GDM1 (cell line): ENCODE data around the gene ANKRD27.
"Not testable (repeated sequence)": the region's sequence is repeated elsewhere in the genome, so short reads cannot be mapped to it uniquely, and the experiment has no call there.

Experiments
- DNase-seq: peaks from one replicate; lab custom pipeline; 2025; lab: John Stamatoyannopoulos, UW

ANKRD27 gene

GRCh38 chr19:32674931-32675719 is at the start of gene ANKRD27:
Gene ANKRD27 (minus strand): TSS chr19:32675180. CDS start chr19:32659015, 16,165 bp downstream.
- DNase-seq, result peak; percentile 97

DNA sequence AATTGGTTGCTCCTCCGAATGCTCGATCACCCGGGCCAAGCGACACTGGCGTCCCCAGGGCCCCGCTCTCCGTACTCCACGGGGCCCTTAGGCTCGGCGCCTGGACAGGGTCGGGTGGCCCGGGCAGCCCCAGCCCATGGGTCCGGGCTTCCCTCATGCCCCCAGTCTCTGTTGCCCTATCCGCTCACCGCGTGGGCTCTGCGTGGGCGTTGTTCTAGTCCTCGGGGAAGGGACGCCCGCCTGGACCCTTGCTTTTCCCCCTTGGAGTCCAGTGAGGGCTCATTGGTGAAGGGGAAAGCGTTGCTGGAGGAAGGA is 45.9 kb upstream of the ANKRD27 start:
- DNase-seq, result no peak

DNA sequence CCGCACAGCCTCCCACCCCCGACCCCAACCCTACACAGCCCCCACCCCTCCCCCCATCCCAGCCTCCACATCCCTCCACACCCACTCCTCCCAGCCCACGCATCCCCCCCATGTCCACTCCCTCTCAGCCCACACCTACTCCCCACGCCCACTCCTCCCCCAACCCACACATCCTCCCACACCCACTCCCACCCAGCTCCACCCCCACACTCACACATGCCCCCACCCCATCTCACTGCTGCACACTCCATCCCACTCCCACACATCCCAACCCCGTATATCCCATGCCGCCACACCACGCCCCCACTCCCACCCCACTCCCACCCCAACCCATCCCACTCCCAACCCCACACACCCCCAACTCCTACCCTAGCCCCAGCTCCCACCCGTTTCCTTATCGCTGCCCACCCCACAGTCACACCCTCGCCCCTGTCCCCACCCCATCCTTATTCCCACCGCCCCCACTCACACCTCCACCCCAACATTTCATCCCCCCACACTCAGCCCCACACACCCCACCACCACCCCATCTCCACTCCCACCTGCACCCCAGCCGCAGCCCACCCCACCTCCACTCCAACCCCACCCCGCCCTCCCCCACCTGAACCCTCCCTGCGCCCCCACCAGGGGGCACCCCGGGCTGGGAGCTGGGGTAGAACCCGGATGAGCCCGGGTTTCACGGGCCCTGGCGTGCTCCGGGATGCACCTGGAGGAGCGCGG is 45.4 kb upstream of the ANKRD27 start:
- DNase-seq, result no peak

DNA sequence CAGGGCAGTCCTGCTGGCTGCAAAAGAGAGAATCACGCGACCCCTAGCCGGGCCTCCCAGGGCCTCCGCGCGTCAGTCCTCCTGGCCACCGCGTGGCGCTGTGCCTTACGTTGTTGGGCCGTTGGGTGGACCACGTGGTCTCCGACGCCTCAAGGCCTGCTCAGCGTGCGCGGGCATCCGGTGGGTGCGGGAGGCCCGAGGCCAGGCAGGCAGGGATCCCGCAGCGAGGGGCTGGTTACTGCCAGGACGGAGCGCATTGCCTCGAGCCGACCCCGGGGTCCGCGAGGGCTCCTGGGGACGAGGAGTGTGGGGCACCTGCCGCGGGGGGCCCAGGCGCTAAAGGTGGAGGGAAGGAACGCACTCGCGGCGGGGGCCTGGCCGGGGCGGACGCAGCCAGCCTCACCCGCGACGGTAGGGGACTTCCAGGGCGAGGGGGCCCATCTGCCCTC is 44.7 kb upstream of the ANKRD27 start, which contains the start of gene TDRD12:
TDRD12 (plus strand) TSS at position 157 of the 449 bp plus-strand sequence. CDS start 306 bp downstream, outside the sequence.
- DNase-seq, result no peak

- DNase-seq, result no peak
Measured at GRCh38 chr19:32718286-32718685, 43.3 kb upstream of the ANKRD27 start.

- no peak for DNase-seq
Measured at GRCh38 chr19:32717496-32717895, 42.5 kb upstream of the ANKRD27 start.

GRCh38 chr19:32716203-32716602 is 41.2 kb upstream of the ANKRD27 start:
- not testable (repeated sequence) for DNase-seq

DNA sequence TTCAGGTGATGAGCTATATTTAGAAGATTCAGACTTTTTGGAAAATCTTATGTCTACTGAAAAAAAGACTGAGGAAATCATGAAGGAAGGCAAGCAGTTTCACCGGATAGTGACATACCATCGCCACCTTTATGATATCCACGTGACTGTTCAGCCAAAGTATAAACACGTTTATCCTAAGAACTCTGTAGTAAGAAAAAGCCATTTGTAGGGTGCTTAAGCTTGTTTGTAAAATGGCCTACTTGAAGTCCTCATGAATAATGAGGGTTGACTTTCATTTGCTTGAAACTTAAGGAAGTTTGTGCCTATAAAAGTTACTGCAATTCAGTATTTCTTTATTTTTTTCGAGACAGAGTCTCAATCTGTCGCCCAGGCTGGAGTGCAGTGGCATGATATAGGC is 36.8 kb upstream of the ANKRD27 start:
- DNase-seq, result no peak

DNA sequence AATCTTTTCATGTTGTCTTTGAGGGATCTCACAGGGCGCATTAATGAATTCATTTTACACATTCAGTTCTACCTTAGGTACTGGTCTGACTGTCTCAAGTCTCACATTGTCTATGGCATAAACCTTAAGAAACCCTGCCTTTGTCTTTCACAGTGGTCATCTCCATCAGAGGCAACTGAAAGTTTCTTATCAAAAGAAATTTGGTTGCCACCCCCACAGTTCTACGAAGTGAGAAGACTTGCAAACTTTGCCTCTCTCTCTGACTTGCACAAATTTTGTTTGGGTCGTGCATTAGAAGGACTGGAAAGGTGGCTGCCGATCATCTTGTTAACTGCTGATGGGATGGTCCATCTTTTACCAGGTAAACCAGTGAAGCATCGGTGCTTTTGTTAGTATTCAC is 34.1 kb upstream of the ANKRD27 start:
- DNase-seq, result no peak

GRCh38 chr19:32708457-32708856 is 33.5 kb upstream of the ANKRD27 start:
- DNase-seq, result no peak

DNA sequence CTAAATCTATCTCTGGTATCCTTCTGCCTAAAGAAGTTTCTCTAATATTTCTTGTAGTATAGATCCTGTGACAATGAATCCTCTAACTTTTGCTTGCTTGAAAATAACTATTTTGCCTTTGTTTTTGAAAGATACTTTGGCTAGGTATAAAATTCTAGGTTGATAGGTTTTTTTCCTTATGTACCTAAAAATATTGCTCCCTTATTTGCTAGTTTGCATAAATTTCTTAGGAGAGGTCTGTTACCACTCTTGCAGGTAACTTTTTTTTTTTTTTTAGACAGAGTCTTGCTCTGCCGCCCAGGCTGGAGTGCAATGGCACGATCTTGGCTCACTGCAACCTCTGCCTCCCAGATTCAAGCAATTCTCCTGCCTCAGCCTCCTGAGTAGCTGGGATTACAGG is 29.0 kb upstream of the ANKRD27 start:
- not testable (repeated sequence) for DNase-seq

GRCh38 chr19:32702010-32702409 is 27.0 kb upstream of the ANKRD27 start:
- no peak for DNase-seq

DNA sequence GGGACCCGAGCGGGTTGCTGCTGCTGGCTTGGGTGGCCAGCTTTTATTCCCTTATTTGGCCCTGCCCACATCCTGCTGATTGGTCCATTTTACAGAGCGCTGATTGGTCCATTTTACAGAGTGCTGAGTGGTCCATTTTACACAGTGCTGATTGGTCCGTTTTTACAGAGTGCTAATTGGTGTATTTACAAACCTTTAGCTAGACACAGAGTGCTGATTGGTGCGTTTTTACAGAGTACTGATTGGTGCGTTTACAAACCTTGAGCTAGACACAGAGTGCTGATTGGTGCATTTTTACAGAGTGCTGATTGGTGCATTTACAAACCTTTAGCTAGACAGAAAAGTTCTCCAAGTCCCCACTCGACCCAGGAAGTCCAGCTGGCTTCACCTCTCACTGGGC is 25.1 kb upstream of the ANKRD27 start:
- not testable (repeated sequence) for DNase-seq

- not testable (repeated sequence) for DNase-seq
Measured at GRCh38 chr19:32696771-32697170, 21.8 kb upstream of the ANKRD27 start.

GRCh38 chr19:32695506-32695905 is 20.5 kb upstream of the ANKRD27 start:
- DNase-seq, result not testable (repeated sequence)

DNA sequence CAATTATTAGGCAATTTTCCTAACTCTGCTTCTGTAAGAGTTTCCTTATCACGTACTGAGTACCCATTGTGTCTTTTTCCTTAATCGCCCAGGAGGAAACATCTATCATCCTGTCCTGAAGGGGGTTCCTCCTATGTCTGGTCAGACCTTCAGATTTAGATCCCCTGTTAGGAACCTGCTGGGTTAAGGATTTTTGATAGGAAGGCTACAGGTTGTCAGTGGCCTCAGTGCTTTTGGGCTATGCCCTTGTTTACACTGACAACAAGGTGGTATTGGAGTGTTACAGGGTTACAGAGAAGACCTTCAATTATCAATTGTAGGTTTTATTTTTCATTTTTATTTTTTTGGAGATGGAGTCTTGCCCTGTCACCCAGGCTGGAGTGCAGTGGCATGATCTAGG is 19.9 kb upstream of the ANKRD27 start:
- DNase-seq, result not testable (repeated sequence)

- DNase-seq, result not testable (repeated sequence)
Measured at GRCh38 chr19:32694316-32694715, 19.3 kb upstream of the ANKRD27 start.

DNA sequence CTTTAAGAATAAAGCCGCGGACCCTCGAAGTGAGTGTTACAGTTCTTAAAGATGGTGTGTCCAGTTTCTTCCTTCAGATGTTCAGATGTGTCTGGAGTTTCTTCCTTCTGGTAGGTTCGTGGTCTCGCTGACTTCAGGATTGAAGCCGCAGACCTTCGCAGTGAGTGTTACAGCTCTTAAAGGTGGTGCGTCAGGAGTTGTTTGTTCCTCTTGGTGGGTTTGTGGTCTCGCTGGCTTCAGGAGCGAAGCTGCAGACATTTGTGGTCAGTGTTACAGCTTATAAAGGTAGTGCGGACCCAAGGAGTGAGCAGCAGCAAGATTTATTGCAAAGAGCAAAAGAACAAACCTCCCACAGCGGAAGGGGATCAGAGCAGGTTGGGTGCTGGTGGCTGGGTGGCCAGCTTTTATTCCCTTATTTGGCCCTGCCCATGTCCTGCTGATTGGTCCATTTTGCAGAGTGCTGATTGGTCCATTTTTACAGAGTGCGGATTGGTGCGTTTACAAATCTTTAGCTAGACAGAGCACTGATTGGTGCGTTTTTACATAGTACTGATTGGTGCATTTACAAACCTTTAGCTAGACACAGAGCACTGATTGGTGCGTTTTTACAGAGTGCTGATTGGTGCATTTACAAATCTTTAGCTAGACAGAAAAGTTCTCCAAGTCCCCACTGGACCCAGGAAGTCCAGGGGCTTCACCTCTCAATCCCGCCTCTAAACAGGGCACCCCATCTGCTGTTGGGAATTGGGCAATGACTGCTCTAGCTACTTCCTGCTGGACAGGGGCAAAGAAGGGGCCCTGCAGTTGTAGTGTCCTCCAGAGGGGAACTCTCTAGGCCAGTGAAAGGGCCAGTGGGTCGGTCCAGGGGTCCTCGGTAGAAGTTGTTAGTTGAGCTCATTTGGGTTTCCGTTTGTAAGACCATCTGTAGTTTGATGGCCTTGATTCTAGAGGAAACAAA is 18.4 kb upstream of the ANKRD27 start:
- DNase-seq, result not testable (repeated sequence)

- DNase-seq, result no peak
Measured at GRCh38 chr19:32692727-32693061, 17.7 kb upstream of the ANKRD27 start.

- peak; percentile 57 for DNase-seq
Measured at GRCh38 chr19:32691952-32692726, 17.2 kb upstream of the ANKRD27 start.

DNA sequence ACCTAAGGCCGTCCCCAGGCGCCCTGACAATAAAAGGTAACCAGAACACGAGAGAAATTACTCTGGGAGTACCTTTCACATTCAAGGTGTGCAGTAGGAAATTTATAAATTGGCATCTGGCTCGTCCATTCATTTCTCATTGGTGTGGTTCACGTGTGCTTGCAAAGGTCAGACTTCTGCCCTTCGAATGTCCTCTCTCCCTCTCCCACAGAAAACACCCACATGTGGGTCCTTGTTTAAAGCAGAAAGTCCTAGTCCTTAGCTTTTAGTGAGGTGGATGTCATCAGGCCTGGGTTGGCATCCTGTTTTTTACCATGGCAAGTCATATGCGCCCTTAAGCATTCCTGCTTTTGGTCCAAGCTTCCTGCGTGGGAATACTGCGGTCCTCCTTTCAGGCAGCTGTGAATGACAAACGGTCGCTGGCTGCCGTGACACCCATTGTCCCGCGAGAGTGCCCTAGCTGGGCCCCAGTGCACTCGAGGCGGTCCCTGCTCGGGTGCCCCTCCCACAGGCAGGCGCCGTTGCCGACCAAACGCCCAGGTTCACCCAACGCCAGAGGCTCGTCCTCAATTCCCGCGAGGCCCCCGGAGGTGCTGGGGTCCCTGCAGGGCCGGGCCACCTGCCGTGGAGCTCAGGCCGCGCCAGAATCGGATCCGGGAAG is 16.4 kb upstream of the ANKRD27 start, which contains the start of gene NUDT19:
NUDT19 (plus strand) TSS at position 531 of the 661 bp plus-strand sequence. CDS start 140 bp downstream, outside the sequence.
- peak; percentile 73 for DNase-seq
